Caco-2 (cell line): ENCODE results near the gene RNASE7. TPM values are rescaled to one million over a fixed set of nuclear protein-coding genes. Genes with fewer than 3 reads are reported as not detected.

ENCODE experiments used
- BruUV-seq: library from RNA; stranded (reverse); fragments of 400-500 nt; replicated peaks from 2 replicates; lab custom pipeline; 2021; lab: Mats Ljungman, UMichigan
- CTCF ChIA-PET: fragments of 300-600 bp; sonication (Branson Sonifier 250); formaldehyde crosslinking; loops from one replicate; lab custom pipeline; 2022; ENCODE audit warnings: antibody characterized with exemption; lab: Charles Lee
- POLR2A ChIA-PET: fragments of 300-600 bp; sonication (Branson Sonifier 250); formaldehyde crosslinking; loops from one replicate; lab custom pipeline; 2022; ENCODE audit warnings: antibody characterized with exemption; lab: Charles Lee
- DNase-seq, 2 experiments: peaks; one replicate each; pipeline versions ENCODE4 v3.0.0 to v3.0.0-alpha.2; 2020 to 2022
- H3K27me3 ChIP-seq: replicated peaks from 2 replicates; pipeline ENCODE4 v1.6.0; 2011; ENCODE audit warnings: low read length; ENCODE audit not compliant: control insufficient read depth, insufficient read depth
- H3K36me3 ChIP-seq: 2 replicates; pipeline ENCODE4 v1.5.1; 2011; ENCODE audit warnings: low read length; ENCODE audit not compliant: control insufficient read depth, insufficient read depth
- H3K4me1 ChIP-seq: fragments of 250-450 bp; sonication (Bioruptor Pico); 2 replicates; pipeline ENCODE4 v1.5.1; 2020; ENCODE audit warnings: mild to moderate bottlenecking
- H3K4me3 ChIP-seq: 2 replicates; pipeline ENCODE4 v1.5.1; 2011; ENCODE audit warnings: low read depth, mild to moderate bottlenecking, control low read depth, low read length
- H3K9me3 ChIP-seq: fragments of 250-450 bp; sonication (Bioruptor Pico); 2 replicates; pipeline ENCODE4 v1.5.1; 2020; ENCODE audit warnings: mild to moderate bottlenecking, moderate library complexity
- H3K27ac Mint-ChIP-seq: one replicate; pipeline ENCODE4 v1.8.0; 2022; ENCODE audit warnings: mixed read lengths; ENCODE audit not compliant: unreplicated experiment
- H3K27me3 Mint-ChIP-seq: one replicate; pipeline ENCODE4 v1.8.0; 2022; ENCODE audit warnings: mixed read lengths; ENCODE audit not compliant: insufficient read depth, unreplicated experiment
- H3K36me3 Mint-ChIP-seq: one replicate; pipeline ENCODE4 v1.8.0; 2022; ENCODE audit warnings: mild to moderate bottlenecking, mixed read lengths; ENCODE audit not compliant: insufficient read depth, unreplicated experiment
- H3K4me1 Mint-ChIP-seq: one replicate; pipeline ENCODE4 v1.8.0; 2022; ENCODE audit warnings: low read depth, mixed read lengths; ENCODE audit not compliant: unreplicated experiment
- H3K4me3 Mint-ChIP-seq: one replicate; pipeline ENCODE4 v1.8.0; 2022; ENCODE audit warnings: mild to moderate bottlenecking, moderate library complexity, mixed read lengths; ENCODE audit not compliant: unreplicated experiment
- H3K9me3 Mint-ChIP-seq: one replicate; pipeline ENCODE4 v1.8.0; 2022; ENCODE audit warnings: mixed read lengths; ENCODE audit not compliant: unreplicated experiment
- CTCF ChIP-seq, 2 experiments: fragments of 200-600 bp in 1 of 2; IDR thresholded peaks; 1 replicate in 1 of 2; 2 replicates in 1 of 2; pipeline versions ENCODE4 v1.5.1 to v1.8.0; 2011 to 2022; ENCODE audit warnings: antibody characterized with exemption in 1 of 2, control low read depth in 1 of 2, inconsistent platforms in 1 of 2, low read depth in 1 of 2, low read length in 1 of 2, mild to moderate bottlenecking in 1 of 2, moderate library complexity in 1 of 2; ENCODE audit not compliant: insufficient read depth in 1 of 2, severe bottlenecking in 1 of 2, unreplicated experiment in 1 of 2
- intact Hi-C: fragments of 100-400 bp; cut with micrococcal nuclease; formaldehyde crosslinking; loops from one replicate; pipeline ENCODE4 v1.10.0; 2022; ENCODE audit not compliant: unreplicated experiment
- total RNA-seq: library from RNA; stranded (reverse); gene quantifications from 2 replicates; pipeline ENCODE4 v1.2.3, GENCODE V29; 2022

RNASE7 gene
- total RNA-seq, 1 experiment from 2014 or later: not detected

DNA sequence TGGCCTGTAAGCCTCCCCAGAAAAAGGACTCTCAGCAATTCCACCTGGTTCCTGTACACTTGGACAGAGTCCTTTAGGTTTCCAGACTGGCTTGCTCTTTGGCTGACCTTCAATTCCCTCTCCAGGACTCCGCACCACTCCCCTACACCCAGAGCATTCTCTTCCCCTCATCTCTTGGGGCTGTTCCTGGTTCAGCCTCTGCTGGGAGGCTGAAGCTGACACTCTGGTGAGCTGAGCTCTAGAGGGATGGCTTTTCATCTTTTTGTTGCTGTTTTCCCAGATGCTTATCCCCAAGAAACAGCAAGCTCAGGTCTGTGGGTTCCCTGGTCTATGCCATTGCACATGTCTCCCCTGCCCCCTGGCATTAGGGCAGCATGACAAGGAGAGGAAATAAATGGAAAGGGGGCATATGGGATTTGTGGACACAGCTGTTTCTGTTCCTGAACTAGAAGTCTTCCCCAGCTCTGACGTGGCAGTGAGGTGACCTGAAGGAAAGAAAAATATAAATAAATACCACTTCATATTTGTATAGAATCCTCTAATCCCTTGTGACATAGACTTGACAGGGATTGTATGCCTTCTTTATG, 1.3 kb downstream of the RNASE7 start:
- H3K36me3 ChIP-seq: no peaks in the 10 kb centered on the region
- TF ChIP-seq CTCF (IDR thresholded peaks at IDR 0.05; ENCODE audit: insufficient read depth in 1 of 2, low read depth in 1 of 2, low read length in 1 of 2, severe bottlenecking in 1 of 2, unreplicated experiment in 1 of 2): no peak
- H3K4me3 Mint-ChIP-seq: no peak overlapping the region
- CTCF ChIA-PET: interaction anchor here (1.1 to 1.5 kb wide), 3 partner anchors 28 to 73 kb away, joined by 3 to 10 read pairs (median 3); no protein-coding TSS in a partner anchor
- no peaks in the 10 kb centered on the region for H3K27me3 ChIP-seq
- H3K9me3 Mint-ChIP-seq: no peaks in the 10 kb centered on the region
- H3K27me3 Mint-ChIP-seq: peaks cover 16% of the 10 kb centered on the region
- intact Hi-C loops: no loop called here
- no peak for DNase-seq
- H3K4me1 ChIP-seq: peaks cover 15% of the 10 kb centered on the region
- POLR2A ChIA-PET: interaction anchor here (0.6 kb wide), 1 partner anchor 430 kb away, joined by 4 read pairs; no protein-coding TSS in a partner anchor
- H3K9me3 ChIP-seq: no peaks in the 10 kb centered on the region
- H3K36me3 Mint-ChIP-seq: no peaks in the 10 kb centered on the region
- no peak overlapping the region for H3K27ac Mint-ChIP-seq
- no peak overlapping the region for H3K4me3 ChIP-seq
- BruUV-seq: no TSS peak
- peaks cover 13% of the 10 kb centered on the region for H3K4me1 Mint-ChIP-seq

DNA sequence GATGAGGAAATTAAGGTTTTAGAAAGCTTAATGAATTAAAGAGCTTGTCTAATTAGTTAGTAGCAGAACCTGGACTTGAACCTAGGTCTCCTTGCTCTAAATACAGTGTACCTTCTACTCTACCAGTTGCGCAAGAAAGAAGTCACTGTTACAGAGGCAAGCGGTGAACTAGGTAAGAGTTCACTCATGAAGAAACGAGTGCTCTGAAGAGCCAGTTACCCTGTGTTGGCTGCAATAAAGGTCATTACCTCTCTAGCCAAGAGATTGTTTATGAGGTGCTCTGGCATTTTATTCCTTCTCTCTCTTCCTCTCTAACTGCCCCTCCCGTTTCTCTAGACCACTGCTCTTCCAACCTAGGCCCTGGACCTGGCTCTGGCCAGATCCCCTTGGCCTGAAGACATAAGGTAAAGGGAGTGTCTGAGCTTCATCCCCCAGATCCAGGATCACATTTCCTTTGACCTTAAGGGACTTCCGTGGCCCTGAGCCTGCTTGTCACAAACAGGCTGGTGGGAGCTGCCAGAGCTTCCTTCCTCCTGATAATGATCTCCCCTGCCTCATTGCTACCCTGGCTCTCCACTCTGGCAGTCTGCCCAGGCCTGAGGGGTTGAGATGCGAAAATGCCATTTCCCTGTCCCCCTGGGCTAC, 1.9 kb downstream of the RNASE7 start:
- Histone ChIP-seq H3K27me3 (no peaks in the 10 kb centered on the region), H3K4me1 (peaks cover 9% of the 10 kb centered on the region; the same call in 1 of the 2 replicates), H3K36me3 (no peaks in the 10 kb centered on the region), H3K9me3 (no peaks in the 10 kb centered on the region), H3K4me3 (no peak overlapping the region)
- TF ChIP-seq CTCF (IDR thresholded peaks at IDR 0.05; ENCODE audit: insufficient read depth in 1 of 2, low read depth in 1 of 2, low read length in 1 of 2, severe bottlenecking in 1 of 2, unreplicated experiment in 1 of 2): no peak
- H3K27ac Mint-ChIP-seq: no peak overlapping the region
- POLR2A ChIA-PET: no interaction called here
- no peak overlapping the region for H3K4me3 Mint-ChIP-seq
- CTCF ChIA-PET: interaction anchor here (1.1 to 1.5 kb wide), 3 partner anchors 29 to 73 kb away, joined by 3 to 10 read pairs (median 3); no protein-coding TSS in a partner anchor
- no TSS peak for BruUV-seq
- H3K27me3 Mint-ChIP-seq: peaks cover 16% of the 10 kb centered on the region
- no peak for DNase-seq
- no peaks in the 10 kb centered on the region for H3K9me3 Mint-ChIP-seq
- no peaks in the 10 kb centered on the region for H3K36me3 Mint-ChIP-seq
- intact Hi-C loops: no loop called here
- H3K4me1 Mint-ChIP-seq: peaks cover 6% of the 10 kb centered on the region

GRCh38 chr14:21047378-21047781, 5.2 kb downstream of the RNASE7 start:
- Mint-ChIP-seq H3K4me1 (no peaks in the 10 kb centered on the region), H3K9me3 (no peaks in the 10 kb centered on the region), H3K36me3 (no peaks in the 10 kb centered on the region), H3K27me3 (peaks cover 14% of the 10 kb centered on the region), H3K4me3 (no peak overlapping the region), H3K27ac (no peak overlapping the region)
- H3K4me1 ChIP-seq: no peaks in the 10 kb centered on the region
- no peak overlapping the region for H3K4me3 ChIP-seq
- H3K27me3 ChIP-seq: no peaks in the 10 kb centered on the region
- TF ChIP-seq CTCF (IDR thresholded peaks at IDR 0.05; ENCODE audit: insufficient read depth in 1 of 2, low read depth in 1 of 2, low read length in 1 of 2, severe bottlenecking in 1 of 2, unreplicated experiment in 1 of 2): no peak
- intact Hi-C loops: no loop called here
- no TSS peak for BruUV-seq
- no peak for DNase-seq
- no peaks in the 10 kb centered on the region for H3K36me3 ChIP-seq
- no peaks in the 10 kb centered on the region for H3K9me3 ChIP-seq
- CTCF ChIA-PET: interaction anchor here (0.7 to 3.1 kb wide), 3 partner anchors 21 to 77 kb away, joined by 3 to 14 read pairs (median 3); no protein-coding TSS in a partner anchor
- POLR2A ChIA-PET: no interaction called here
